ENCODE data around the gene CDCA3. TPM values are rescaled to one million over a fixed set of nuclear protein-coding genes. Genes with fewer than 3 reads are reported as not detected.

Gene CDCA3
- total and polyA plus RNA-seq, 2 of the 13 experiments (the other 11 are each of a cell fraction or from before 2014, with no cell fraction given), result 32.7 to 56.5 TPM

DNA sequence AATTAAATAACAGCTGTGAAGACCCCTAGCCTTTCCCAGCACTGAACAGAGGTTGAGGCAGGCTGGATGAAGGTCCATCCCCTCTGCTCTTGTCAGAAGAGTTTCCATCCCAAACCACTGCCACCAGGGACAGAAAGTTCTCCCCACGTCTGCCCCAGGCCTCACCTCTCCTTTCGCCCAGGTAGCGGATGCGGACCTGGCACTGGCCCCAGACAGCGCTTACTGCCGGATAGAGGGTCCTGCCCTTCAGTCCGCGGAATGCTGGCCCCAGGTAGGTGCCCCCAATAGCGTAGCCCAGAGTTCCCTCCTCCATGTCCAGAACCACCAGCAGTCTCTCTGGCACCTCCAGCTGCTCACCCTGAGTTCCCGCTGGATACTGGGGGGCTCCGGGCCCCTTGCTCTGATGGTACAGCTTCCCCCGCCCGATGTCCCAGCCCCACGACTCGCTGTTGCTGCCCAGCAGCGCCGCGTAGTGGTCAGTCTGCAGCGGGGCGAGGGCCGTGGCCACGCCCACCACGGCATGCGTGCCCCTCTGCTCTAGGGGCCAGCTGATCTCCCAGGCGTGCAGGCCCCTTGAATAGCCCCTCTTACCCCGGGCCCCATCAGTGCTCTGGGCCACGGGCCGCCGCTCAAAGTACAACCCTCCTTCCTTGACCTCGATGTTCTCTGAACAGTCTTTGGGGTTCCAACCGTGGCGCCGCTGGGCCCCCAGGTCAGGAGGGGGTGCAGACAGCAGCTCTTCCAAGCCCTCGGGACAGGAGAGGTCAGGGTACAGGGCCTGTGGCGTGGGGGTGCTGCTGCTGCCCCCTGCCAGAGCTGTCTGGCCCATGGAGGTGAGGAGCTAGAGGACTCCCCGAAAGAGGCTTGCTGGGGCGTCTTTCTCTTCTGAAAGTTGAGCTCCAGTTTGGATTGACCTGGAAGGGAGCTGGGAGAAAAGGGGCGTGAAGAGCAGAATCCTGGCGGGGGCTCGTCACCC lies 21.3 kb upstream of the CDCA3 start (continued):
- TF ChIP-seq ZNF558 (CRISPR knock-in tag; IDR thresholded peaks at IDR 0.05; ENCODE audit: borderline replicate concordance) (peak; percentile 22; the same call in 1 of the 2 replicates), MED13 (CRISPR knock-in tag; IDR thresholded peaks at IDR 0.05) (no peak), CBX2 (IDR thresholded peaks at IDR 0.05; ENCODE audit: low read depth, low read length) (no peak), CBX2 (CRISPR knock-in tag; IDR thresholded peaks at IDR 0.05; ENCODE audit: low read depth) (no peak), TMF1 (CRISPR knock-in tag; IDR thresholded peaks at IDR 0.05; ENCODE audit: low read depth) (peak; percentile 42; the same call in 1 of the 2 replicates), NFYC (CRISPR knock-in tag; IDR thresholded peaks at IDR 0.05) (no peak), MXI1 (IDR thresholded peaks at IDR 0.05; ENCODE audit: borderline replicate concordance, low read depth, low read length) (peak; percentile 94; the same call in 2 of the 3 replicates), ZSCAN31 (CRISPR knock-in tag; IDR thresholded peaks at IDR 0.05; ENCODE audit: low read depth) (peak; percentile 85), ZNF33A (CRISPR knock-in tag; IDR thresholded peaks at IDR 0.05; ENCODE audit: borderline replicate concordance) (no peak), ZNF543 (CRISPR knock-in tag; IDR thresholded peaks at IDR 0.05) (peak; percentile 74; the same call in 1 of the 2 replicates), ZNF329 (CRISPR knock-in tag; IDR thresholded peaks at IDR 0.05; ENCODE audit: low read depth) (no peak; the same call in 1 of the 2 replicates), SRSF1 (optimal IDR thresholded peaks at IDR 0.05; ENCODE audit: low read depth, low read length) (no peak), HES4 (CRISPR knock-in tag; IDR thresholded peaks at IDR 0.05; ENCODE audit: borderline replicate concordance) (0 out of 2 replicates have a peak, but pooled peaks have one; percentile 53), ZFP36L1 (CRISPR knock-in tag; IDR thresholded peaks at IDR 0.05) (0 out of 2 replicates have a peak, but pooled peaks have one; percentile 9), SALL1 (CRISPR knock-in tag; IDR thresholded peaks at IDR 0.05) (peak; percentile 73), NR2F1 (CRISPR knock-in tag; IDR thresholded peaks at IDR 0.05) (no peak; a peak in 1 of 4 replicates), ZBTB38 (CRISPR knock-in tag; IDR thresholded peaks at IDR 0.05) (peak; percentile 65; the same call in 1 of the 2 replicates)
- TF ChIP-seq, protein P1, sequence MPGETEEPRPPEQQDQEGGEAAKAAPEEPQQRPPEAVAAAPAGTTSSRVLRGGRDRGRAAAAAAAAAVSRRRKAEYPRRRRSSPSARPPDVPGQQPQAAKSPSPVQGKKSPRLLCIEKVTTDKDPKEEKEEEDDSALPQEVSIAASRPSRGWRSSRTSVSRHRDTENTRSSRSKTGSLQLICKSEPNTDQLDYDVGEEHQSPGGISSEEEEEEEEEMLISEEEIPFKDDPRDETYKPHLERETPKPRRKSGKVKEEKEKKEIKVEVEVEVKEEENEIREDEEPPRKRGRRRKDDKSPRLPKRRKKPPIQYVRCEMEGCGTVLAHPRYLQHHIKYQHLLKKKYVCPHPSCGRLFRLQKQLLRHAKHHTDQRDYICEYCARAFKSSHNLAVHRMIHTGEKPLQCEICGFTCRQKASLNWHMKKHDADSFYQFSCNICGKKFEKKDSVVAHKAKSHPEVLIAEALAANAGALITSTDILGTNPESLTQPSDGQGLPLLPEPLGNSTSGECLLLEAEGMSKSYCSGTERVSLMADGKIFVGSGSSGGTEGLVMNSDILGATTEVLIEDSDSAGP (CRISPR knock-in tag; IDR thresholded peaks at IDR 0.05; ENCODE audit: borderline replicate concordance), result peak; percentile 56
- TF ChIP-seq, protein P2, sequence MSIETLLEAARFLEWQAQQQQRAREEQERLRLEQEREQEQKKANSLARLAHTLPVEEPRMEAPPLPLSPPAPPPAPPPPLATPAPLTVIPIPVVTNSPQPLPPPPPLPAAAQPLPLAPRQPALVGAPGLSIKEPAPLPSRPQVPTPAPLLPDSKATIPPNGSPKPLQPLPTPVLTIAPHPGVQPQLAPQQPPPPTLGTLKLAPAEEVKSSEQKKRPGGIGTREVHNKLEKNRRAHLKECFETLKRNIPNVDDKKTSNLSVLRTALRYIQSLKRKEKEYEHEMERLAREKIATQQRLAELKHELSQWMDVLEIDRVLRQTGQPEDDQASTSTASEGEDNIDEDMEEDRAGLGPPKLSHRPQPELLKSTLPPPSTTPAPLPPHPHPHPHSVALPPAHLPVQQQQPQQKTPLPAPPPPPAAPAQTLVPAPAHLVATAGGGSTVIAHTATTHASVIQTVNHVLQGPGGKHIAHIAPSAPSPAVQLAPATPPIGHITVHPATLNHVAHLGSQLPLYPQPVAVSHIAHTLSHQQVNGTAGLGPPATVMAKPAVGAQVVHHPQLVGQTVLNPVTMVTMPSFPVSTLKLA (IDR thresholded peaks at IDR 0.05), result peak; percentile 59
- TF ChIP-seq, protein P3, sequence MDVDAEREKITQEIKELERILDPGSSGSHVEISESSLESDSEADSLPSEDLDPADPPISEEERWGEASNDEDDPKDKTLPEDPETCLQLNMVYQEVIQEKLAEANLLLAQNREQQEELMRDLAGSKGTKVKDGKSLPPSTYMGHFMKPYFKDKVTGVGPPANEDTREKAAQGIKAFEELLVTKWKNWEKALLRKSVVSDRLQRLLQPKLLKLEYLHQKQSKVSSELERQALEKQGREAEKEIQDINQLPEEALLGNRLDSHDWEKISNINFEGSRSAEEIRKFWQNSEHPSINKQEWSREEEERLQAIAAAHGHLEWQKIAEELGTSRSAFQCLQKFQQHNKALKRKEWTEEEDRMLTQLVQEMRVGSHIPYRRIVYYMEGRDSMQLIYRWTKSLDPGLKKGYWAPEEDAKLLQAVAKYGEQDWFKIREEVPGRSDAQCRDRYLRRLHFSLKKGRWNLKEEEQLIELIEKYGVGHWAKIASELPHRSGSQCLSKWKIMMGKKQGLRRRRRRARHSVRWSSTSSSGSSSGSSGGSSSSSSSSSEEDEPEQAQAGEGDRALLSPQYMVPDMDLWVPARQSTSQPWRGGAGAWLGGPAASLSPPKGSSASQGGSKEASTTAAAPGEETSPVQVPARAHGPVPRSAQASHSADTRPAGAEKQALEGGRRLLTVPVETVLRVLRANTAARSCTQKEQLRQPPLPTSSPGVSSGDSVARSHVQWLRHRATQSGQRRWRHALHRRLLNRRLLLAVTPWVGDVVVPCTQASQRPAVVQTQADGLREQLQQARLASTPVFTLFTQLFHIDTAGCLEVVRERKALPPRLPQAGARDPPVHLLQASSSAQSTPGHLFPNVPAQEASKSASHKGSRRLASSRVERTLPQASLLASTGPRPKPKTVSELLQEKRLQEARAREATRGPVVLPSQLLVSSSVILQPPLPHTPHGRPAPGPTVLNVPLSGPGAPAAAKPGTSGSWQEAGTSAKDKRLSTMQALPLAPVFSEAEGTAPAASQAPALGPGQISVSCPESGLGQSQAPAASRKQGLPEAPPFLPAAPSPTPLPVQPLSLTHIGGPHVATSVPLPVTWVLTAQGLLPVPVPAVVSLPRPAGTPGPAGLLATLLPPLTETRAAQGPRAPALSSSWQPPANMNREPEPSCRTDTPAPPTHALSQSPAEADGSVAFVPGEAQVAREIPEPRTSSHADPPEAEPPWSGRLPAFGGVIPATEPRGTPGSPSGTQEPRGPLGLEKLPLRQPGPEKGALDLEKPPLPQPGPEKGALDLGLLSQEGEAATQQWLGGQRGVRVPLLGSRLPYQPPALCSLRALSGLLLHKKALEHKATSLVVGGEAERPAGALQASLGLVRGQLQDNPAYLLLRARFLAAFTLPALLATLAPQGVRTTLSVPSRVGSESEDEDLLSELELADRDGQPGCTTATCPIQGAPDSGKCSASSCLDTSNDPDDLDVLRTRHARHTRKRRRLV (CRISPR knock-in tag; IDR thresholded peaks at IDR 0.05), result 0 out of 2 replicates have a peak, but pooled peaks have one; percentile 39

All from HepG2 (cell line).